ENCODE results near the gene AZU1. TPM values are rescaled to one million over a fixed set of nuclear protein-coding genes. Genes with fewer than 3 reads are reported as not detected.
A peak's percentile ranks its signal among the peaks of the same experiment; 100 is the strongest.

AZU1 gene
- total RNA-seq, 1 donor = not detected

DNA sequence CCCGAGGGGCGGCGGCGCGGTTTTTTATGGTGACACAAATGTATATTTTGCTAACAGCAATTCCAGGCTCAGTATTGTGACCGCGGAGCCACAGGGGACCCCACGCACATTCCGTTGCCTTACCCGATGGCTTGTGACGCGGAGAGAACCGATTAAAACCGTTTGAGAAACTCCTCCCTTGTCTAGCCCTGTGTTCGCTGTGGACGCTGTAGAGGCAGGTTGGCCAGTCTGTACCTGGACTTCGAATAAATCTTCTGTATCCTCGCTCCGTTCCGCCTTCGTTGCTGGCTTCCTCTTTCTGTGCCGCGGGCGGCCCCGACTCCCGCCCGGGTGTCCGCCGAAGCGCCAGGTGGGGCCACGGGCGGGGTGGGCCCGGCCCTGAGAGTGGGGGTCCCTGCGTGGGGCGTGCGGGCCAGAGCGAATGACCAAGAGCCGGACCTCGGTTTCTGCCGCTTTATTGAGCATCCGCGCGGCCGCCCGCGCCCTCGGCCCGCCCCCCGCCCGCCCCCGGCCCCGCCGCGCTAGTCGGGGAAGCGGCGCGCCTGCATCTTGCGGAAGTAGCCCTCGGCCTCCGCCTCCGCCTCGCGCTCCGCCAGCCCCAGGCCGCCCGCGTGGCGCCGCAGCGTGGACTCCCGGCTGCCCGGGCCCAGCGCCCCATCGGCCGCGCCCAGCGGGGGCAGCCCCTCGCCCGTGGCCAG, 15.4 kb upstream of the AZU1 start:
- Histone ChIP-seq H3K36me3 (ENCODE audit: insufficient read depth, low read length) (peaks cover 48% of the 10 kb centered on the region), H3K4me2 (ENCODE audit: insufficient read depth, low read length) (no peak overlapping the region), H2AFZ (ENCODE audit: low read length) (no peak overlapping the region), H4K20me1 (ENCODE audit: insufficient read depth, low read length) (peaks cover 41% of the 10 kb centered on the region), H3K27me3 (ENCODE audit: insufficient read depth, low read length) (no peaks in the 10 kb centered on the region), H3K79me2 (ENCODE audit: insufficient read depth, low read length) (peaks cover 37% of the 10 kb centered on the region), H3K9me3 (ENCODE audit: low read depth, low read length) (no peaks in the 10 kb centered on the region), H3K27ac (ENCODE audit: low read depth, low read length) (no peak overlapping the region), H3K4me1 (ENCODE audit: insufficient read depth, low read length) (no peaks in the 10 kb centered on the region), H3K4me3 (ENCODE audit: insufficient read depth, low read length) (no peak overlapping the region)
- no peak for DNase-seq (ENCODE audit: insufficient read length, low spot score, missing footprints)
- TF ChIP-seq, protein P1, sequence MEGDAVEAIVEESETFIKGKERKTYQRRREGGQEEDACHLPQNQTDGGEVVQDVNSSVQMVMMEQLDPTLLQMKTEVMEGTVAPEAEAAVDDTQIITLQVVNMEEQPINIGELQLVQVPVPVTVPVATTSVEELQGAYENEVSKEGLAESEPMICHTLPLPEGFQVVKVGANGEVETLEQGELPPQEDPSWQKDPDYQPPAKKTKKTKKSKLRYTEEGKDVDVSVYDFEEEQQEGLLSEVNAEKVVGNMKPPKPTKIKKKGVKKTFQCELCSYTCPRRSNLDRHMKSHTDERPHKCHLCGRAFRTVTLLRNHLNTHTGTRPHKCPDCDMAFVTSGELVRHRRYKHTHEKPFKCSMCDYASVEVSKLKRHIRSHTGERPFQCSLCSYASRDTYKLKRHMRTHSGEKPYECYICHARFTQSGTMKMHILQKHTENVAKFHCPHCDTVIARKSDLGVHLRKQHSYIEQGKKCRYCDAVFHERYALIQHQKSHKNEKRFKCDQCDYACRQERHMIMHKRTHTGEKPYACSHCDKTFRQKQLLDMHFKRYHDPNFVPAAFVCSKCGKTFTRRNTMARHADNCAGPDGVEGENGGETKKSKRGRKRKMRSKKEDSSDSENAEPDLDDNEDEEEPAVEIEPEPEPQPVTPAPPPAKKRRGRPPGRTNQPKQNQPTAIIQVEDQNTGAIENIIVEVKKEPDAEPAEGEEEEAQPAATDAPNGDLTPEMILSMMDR (IDR thresholded peaks at IDR 0.05; ENCODE audit: extremely low read depth, low read depth, low read length) = no peak

DNA sequence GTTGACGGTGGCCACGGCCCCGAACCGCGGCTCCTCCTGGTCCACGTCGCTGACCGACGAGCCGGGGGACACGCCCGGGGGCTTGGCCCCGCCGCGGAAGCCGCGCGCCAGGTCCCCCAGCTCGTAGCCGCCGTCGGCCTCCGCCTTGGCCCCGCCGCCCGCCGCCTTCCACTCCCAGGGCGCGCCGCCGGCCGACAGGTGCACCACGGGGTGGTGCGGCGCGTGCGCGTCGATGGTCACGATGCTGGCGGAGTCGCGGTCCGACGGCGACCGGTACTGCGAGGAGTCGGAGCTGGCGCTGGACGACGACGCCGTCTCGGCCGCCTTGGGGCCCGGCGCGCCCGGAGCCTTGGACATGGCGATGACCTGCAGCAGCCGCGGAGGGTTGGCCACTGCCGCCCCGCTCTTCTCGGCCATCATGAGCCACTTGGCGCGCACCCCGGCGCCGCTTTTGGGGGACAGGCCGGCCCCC, 14.9 kb upstream of the AZU1 start:
- H3K4me1 ChIP-seq (ENCODE audit: insufficient read depth, low read length) = no peaks in the 10 kb centered on the region
- no peaks in the 10 kb centered on the region for H3K9me3 ChIP-seq (ENCODE audit: low read depth, low read length)
- H3K27me3 ChIP-seq (ENCODE audit: insufficient read depth, low read length) = no peaks in the 10 kb centered on the region
- no peak overlapping the region for H2AFZ ChIP-seq (ENCODE audit: low read length)
- H3K4me3 ChIP-seq (ENCODE audit: insufficient read depth, low read length) = no peak overlapping the region
- no peak overlapping the region for H3K27ac ChIP-seq (ENCODE audit: low read depth, low read length)
- H3K36me3 ChIP-seq (ENCODE audit: insufficient read depth, low read length) = peaks cover 43% of the 10 kb centered on the region
- peaks cover 35% of the 10 kb centered on the region for H4K20me1 ChIP-seq (ENCODE audit: insufficient read depth, low read length)
- TF ChIP-seq, protein P1 (IDR thresholded peaks at IDR 0.05; ENCODE audit: extremely low read depth, low read depth, low read length) = no peak
- peaks cover 32% of the 10 kb centered on the region for H3K79me2 ChIP-seq (ENCODE audit: insufficient read depth, low read length)
- no peak overlapping the region for H3K4me2 ChIP-seq (ENCODE audit: insufficient read depth, low read length)
- DNase-seq (ENCODE audit: insufficient read length, low spot score, missing footprints) = no peak

DNA sequence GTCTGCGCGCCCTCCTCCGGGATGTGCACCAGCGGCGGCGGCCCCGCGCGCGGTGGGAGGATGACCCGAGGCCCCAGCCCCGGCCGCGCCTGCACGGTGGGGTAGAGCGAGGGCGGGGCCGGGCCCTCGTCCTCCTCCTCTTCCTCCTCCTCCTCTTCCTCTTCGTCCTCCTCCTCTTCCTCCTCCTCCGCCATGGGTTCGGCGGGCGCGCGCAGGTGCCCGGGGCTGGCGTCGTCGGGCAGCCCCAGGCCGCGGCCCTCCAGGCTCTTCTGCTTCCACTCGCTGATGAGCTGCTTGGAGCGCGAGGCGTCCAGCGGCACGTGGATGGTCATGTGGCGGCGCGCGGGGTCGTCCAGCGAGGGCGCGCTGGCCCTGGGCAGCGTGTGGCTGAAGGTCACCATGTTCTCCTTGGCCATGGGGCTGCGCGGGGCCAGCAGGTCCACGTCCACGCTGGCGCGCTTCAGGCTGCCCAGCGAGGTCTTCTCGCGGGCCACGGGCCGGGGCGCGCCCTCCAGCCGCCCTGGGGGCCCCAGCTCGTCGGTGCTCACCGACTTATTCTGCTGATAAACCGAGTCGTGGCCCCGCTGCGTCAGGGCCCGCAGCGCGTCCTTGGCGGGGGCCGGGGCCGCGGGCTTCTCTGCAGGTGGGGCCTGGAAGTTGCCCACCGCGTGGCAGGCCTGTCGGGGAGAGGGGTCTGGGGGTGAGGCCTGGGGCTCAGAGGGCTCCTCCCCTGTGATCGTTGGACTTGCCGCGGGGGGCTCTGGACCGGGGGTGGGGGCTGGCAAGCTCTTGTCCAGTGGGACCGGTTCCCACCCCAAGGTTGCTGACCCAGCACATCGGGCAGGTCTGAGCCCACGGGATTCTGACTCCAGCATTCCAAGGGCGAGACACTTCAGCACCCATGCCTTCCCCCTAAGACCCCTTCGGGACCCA, 14.2 kb upstream of the AZU1 start:
- Histone ChIP-seq H3K4me1 (ENCODE audit: insufficient read depth, low read length) (no peaks in the 10 kb centered on the region), H3K9me3 (ENCODE audit: low read depth, low read length) (no peaks in the 10 kb centered on the region), H3K27me3 (ENCODE audit: insufficient read depth, low read length) (no peaks in the 10 kb centered on the region), H3K27ac (ENCODE audit: low read depth, low read length) (no peak overlapping the region), H3K79me2 (ENCODE audit: insufficient read depth, low read length) (peaks cover 25% of the 10 kb centered on the region), H3K4me3 (ENCODE audit: insufficient read depth, low read length) (no peak overlapping the region), H3K36me3 (ENCODE audit: insufficient read depth, low read length) (peaks cover 37% of the 10 kb centered on the region), H2AFZ (ENCODE audit: low read length) (no peak overlapping the region), H4K20me1 (ENCODE audit: insufficient read depth, low read length) (peaks cover 31% of the 10 kb centered on the region), H3K4me2 (ENCODE audit: insufficient read depth, low read length) (no peak overlapping the region)
- TF ChIP-seq, protein P1 (IDR thresholded peaks at IDR 0.05; ENCODE audit: extremely low read depth, low read depth, low read length) = no peak
- DNase-seq (ENCODE audit: insufficient read length, low spot score, missing footprints) = peak; percentile 90
